GM23338 (cell line): ENCODE results near the gene PLCG2. TPM values are rescaled to one million over a fixed set of nuclear protein-coding genes. Genes with fewer than 3 reads are reported as not detected.

Experiments used
- ATAC-seq: fragments of 200-7000 bp; cut with Tn5 transposase; 3 replicates; pipeline ENCODE4 v1.9.1; 2020
- DNase-seq: peaks from one replicate; pipeline ENCODE4 v3.0.0-alpha.2; 2015; ENCODE audit warnings: low spot score
- H2AFZ ChIP-seq: fragments of 200-600 bp; sonication (generic); 2 replicates; pipeline ENCODE4 v1.8.0; 2016; ENCODE audit warnings: antibody characterized with exemption, mild to moderate bottlenecking, moderate library complexity
- H3F3A ChIP-seq: fragments of 200-600 bp; sonication (generic); replicated peaks from 2 replicates; pipeline ENCODE4 v1.8.0; 2017; ENCODE audit warnings: antibody characterized with exemption, mixed run types, low read depth
- H3K27ac ChIP-seq: fragments of 200-600 bp; sonication (generic); 2 replicates; pipeline ENCODE4 v1.6.1; 2016; ENCODE audit warnings: low read depth
- H3K27me3 ChIP-seq: fragments of 200-600 bp; sonication (generic); 2 replicates; pipeline ENCODE4 v1.8.0; 2016; ENCODE audit warnings: mild to moderate bottlenecking, mixed run types, moderate library complexity; ENCODE audit not compliant: insufficient read depth
- H3K36me3 ChIP-seq: fragments of 200-600 bp; sonication (generic); 2 replicates; pipeline ENCODE4 v1.8.0; 2016; ENCODE audit warnings: mild to moderate bottlenecking; ENCODE audit not compliant: insufficient read depth
- H3K4me1 ChIP-seq: fragments of 200-600 bp; sonication (generic); 2 replicates; pipeline ENCODE4 v1.8.0; 2016; ENCODE audit warnings: mild to moderate bottlenecking, moderate library complexity; ENCODE audit not compliant: insufficient read depth
- H3K4me2 ChIP-seq: fragments of 200-600 bp; sonication (generic); 2 replicates; pipeline ENCODE4 v1.7.1; 2017; ENCODE audit warnings: mixed run types
- H3K4me3 ChIP-seq: fragments of 200-600 bp; sonication (generic); 2 replicates; pipeline ENCODE4 v1.6.1; 2016; ENCODE audit warnings: mixed run types
- H3K79me2 ChIP-seq: fragments of 200-600 bp; sonication (generic); replicated peaks from 2 replicates; pipeline ENCODE4 v1.8.0; 2017; ENCODE audit warnings: mild to moderate bottlenecking; ENCODE audit not compliant: insufficient read depth
- H3K9me2 ChIP-seq: fragments of 200-600 bp; sonication (generic); 2 replicates; pipeline ENCODE4 v1.8.0; 2017; ENCODE audit not compliant: insufficient read depth
- H4K20me1 ChIP-seq: fragments of 200-600 bp; sonication (generic); replicated peaks from 2 replicates; pipeline ENCODE4 v1.8.0; 2017; ENCODE audit warnings: mild to moderate bottlenecking; ENCODE audit not compliant: insufficient read depth
- H3K27ac Mint-ChIP-seq: 2 replicates; pipeline ENCODE4 v1.8.0; 2020; ENCODE audit warnings: inconsistent platforms, mild to moderate bottlenecking, moderate library complexity, mixed read lengths
- H3K27me3 Mint-ChIP-seq: 3 replicates; pipeline ENCODE4 v1.8.0; 2022; ENCODE audit warnings: low read depth, mild to moderate bottlenecking, moderate library complexity, mixed read lengths, inconsistent platforms; ENCODE audit not compliant: insufficient read depth, poor library complexity
- H3K36me3 Mint-ChIP-seq: 3 replicates; pipeline ENCODE4 v1.8.0; 2021; ENCODE audit warnings: low read depth, mild to moderate bottlenecking, inconsistent platforms, moderate library complexity, mixed read lengths
- H3K4me1 Mint-ChIP-seq: 3 replicates; pipeline ENCODE4 v1.8.0; 2020; ENCODE audit warnings: mild to moderate bottlenecking, inconsistent platforms, mixed read lengths
- H3K4me3 Mint-ChIP-seq: 3 replicates; pipeline ENCODE4 v1.8.0; 2021; ENCODE audit warnings: moderate library complexity, mild to moderate bottlenecking, inconsistent platforms, mixed read lengths
- H3K9me3 Mint-ChIP-seq: 3 replicates; pipeline ENCODE4 v1.8.0; 2020; ENCODE audit warnings: moderate library complexity, mild to moderate bottlenecking, inconsistent platforms, mixed read lengths
- CREB1 ChIP-seq: fragments of 250-450 bp; sonication (Bioruptor Pico); IDR thresholded peaks from 2 replicates; pipeline ENCODE4 v1.5.0; 2020; ENCODE audit warnings: low read depth, mild to moderate bottlenecking, moderate library complexity
- CTCF ChIP-seq, 2 experiments: fragments of 200-600 bp in 1 of 2; sonication (generic) in 1 of 2; conservative IDR thresholded peaks; 2 replicates each; pipeline versions ENCODE4 v1.5.1 to v1.6.1; 2016 to 2017; ENCODE audit warnings: antibody characterized with exemption in 2 of 2, low read depth in 2 of 2, mild to moderate bottlenecking in 2 of 2, moderate library complexity in 1 of 2
- EZH2 ChIP-seq: fragments of 200-600 bp; sonication (generic); IDR thresholded peaks from one replicate; pipeline ENCODE4 v1.8.0; 2017; ENCODE audit warnings: antibody characterized with exemption, mild to moderate bottlenecking, low read depth; ENCODE audit not compliant: unreplicated experiment
- EZH2phosphoT487 ChIP-seq: fragments of 200-600 bp; sonication (generic); IDR thresholded peaks from one replicate; pipeline ENCODE4 v1.8.1; 2018; ENCODE audit warnings: antibody characterized with exemption; ENCODE audit not compliant: unreplicated experiment
- NANOG ChIP-seq: IDR thresholded peaks from 2 replicates; pipeline ENCODE4 v1.6.1; 2016; ENCODE audit warnings: antibody characterized with exemption, borderline replicate concordance
- STAT1 ChIP-seq: IDR thresholded peaks from one replicate; pipeline ENCODE4 v1.6.1; 2016; ENCODE audit warnings: antibody characterized with exemption; ENCODE audit not compliant: unreplicated experiment
- polyA plus RNA-seq: library from polyadenylated mRNA; unstranded; fragments of >200 nt; fragmentation: Nextera tagmentation; extraction: Ambion mirVana; gene quantifications from 2 replicates; pipeline ENCODE4 v1.2.1, GENCODE V29; 2016
- total RNA-seq: library from RNA; depleted of rRNA; stranded (reverse); fragments of >200 nt; shearing (Covaris generic); gene quantifications from 2 replicates; pipeline ENCODE4 v1.2.3, GENCODE V29; 2014
- TF ChIP-seq, protein P1 (sequence below): IDR thresholded peaks from 2 replicates; pipeline ENCODE4 v1.6.1; 2016; ENCODE audit warnings: antibody characterized with exemption
- TF ChIP-seq, protein P2 (sequence below): fragments of 250-450 bp; sonication (Bioruptor Pico); IDR thresholded peaks from 2 replicates; pipeline ENCODE4 v1.5.0; 2020; ENCODE audit warnings: mild to moderate bottlenecking, moderate library complexity

The PLCG2 gene
- total and polyA plus RNA-seq, 2 experiments from 2014 or later, result 2.4 to 5.9 TPM

GRCh38 chr16:81810361-81810760 is 31.3 kb downstream of the PLCG2 start:
- no peak for DNase-seq
- Histone ChIP-seq H3K9me2 (no peaks in the 10 kb centered on the region), H3F3A (no peaks in the 10 kb centered on the region), H3K4me3 (no peak overlapping the region), H3K27me3 (no peaks in the 10 kb centered on the region), H3K27ac (no peak overlapping the region), H2AFZ (no peak overlapping the region), H4K20me1 (no peaks in the 10 kb centered on the region), H3K4me1 (no peaks in the 10 kb centered on the region), H3K36me3 (no peaks in the 10 kb centered on the region; the same call in 1 of the 2 replicates), H3K79me2 (no peaks in the 10 kb centered on the region), H3K4me2 (no peak overlapping the region)
- H3K4me3 Mint-ChIP-seq, result no peak overlapping the region
- no peak overlapping the region; the same call in 1 of the 2 replicates for H3K27ac Mint-ChIP-seq
- H3K9me3 Mint-ChIP-seq, result peaks cover 7% of the 10 kb centered on the region; the same call in 2 of the 3 replicates
- H3K27me3 Mint-ChIP-seq, result peaks cover 5% of the 10 kb centered on the region
- H3K4me1 Mint-ChIP-seq, result peaks cover 11% of the 10 kb centered on the region
- no peak for ATAC-seq
- no peaks in the 10 kb centered on the region for H3K36me3 Mint-ChIP-seq
- no peak for TF ChIP-seq EZH2
- no peak for TF ChIP-seq EZH2phosphoT487
- no peak for TF ChIP-seq CTCF (conservative IDR thresholded peaks at IDR 0.05; ENCODE audit: low read depth in 2 of 2)
- TF ChIP-seq, protein P1, sequence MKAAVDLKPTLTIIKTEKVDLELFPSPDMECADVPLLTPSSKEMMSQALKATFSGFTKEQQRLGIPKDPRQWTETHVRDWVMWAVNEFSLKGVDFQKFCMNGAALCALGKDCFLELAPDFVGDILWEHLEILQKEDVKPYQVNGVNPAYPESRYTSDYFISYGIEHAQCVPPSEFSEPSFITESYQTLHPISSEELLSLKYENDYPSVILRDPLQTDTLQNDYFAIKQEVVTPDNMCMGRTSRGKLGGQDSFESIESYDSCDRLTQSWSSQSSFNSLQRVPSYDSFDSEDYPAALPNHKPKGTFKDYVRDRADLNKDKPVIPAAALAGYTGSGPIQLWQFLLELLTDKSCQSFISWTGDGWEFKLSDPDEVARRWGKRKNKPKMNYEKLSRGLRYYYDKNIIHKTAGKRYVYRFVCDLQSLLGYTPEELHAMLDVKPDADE, result no peak
- TF ChIP-seq NANOG, result no peak
- TF ChIP-seq, protein P2, sequence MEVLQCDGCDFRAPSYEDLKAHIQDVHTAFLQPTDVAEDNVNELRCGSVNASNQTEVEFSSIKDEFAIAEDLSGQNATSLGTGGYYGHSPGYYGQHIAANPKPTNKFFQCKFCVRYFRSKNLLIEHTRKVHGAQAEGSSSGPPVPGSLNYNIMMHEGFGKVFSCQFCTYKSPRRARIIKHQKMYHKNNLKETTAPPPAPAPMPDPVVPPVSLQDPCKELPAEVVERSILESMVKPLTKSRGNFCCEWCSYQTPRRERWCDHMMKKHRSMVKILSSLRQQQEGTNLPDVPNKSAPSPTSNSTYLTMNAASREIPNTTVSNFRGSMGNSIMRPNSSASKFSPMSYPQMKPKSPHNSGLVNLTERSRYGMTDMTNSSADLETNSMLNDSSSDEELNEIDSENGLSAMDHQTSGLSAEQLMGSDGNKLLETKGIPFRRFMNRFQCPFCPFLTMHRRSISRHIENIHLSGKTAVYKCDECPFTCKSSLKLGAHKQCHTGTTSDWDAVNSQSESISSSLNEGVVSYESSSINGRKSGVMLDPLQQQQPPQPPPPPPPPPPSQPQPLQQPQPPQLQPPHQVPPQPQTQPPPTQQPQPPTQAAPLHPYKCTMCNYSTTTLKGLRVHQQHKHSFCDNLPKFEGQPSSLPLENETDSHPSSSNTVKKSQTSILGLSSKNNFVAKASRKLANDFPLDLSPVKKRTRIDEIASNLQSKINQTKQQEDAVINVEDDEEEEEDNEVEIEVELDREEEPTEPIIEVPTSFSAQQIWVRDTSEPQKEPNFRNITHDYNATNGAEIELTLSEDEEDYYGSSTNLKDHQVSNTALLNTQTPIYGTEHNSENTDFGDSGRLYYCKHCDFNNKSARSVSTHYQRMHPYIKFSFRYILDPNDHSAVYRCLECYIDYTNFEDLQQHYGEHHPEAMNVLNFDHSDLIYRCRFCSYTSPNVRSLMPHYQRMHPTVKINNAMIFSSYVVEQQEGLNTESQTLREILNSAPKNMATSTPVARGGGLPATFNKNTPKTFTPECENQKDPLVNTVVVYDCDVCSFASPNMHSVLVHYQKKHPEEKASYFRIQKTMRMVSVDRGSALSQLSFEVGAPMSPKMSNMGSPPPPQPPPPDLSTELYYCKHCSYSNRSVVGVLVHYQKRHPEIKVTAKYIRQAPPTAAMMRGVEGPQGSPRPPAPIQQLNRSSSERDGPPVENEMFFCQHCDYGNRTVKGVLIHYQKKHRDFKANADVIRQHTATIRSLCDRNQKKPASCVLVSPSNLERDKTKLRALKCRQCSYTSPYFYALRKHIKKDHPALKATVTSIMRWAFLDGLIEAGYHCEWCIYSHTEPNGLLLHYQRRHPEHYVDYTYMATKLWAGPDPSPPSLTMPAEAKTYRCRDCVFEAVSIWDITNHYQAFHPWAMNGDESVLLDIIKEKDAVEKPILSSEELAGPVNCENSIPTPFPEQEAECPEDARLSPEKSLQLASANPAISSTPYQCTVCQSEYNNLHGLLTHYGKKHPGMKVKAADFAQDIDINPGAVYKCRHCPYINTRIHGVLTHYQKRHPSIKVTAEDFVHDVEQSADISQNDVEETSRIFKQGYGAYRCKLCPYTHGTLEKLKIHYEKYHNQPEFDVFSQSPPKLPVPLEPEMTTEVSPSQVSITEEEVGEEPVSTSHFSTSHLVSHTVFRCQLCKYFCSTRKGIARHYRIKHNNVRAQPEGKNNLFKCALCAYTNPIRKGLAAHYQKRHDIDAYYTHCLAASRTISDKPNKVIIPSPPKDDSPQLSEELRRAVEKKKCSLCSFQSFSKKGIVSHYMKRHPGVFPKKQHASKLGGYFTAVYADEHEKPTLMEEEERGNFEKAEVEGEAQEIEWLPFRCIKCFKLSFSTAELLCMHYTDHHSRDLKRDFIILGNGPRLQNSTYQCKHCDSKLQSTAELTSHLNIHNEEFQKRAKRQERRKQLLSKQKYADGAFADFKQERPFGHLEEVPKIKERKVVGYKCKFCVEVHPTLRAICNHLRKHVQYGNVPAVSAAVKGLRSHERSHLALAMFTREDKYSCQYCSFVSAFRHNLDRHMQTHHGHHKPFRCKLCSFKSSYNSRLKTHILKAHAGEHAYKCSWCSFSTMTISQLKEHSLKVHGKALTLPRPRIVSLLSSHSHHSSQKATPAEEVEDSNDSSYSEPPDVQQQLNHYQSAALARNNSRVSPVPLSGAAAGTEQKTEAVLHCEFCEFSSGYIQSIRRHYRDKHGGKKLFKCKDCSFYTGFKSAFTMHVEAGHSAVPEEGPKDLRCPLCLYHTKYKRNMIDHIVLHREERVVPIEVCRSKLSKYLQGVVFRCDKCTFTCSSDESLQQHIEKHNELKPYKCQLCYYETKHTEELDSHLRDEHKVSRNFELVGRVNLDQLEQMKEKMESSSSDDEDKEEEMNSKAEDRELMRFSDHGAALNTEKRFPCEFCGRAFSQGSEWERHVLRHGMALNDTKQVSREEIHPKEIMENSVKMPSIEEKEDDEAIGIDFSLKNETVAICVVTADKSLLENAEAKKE (CRISPR knock-in tag), result no peak
- TF ChIP-seq CREB1, result no peak
- no peak for TF ChIP-seq STAT1
